Aorta (tissue), 5 donors: ENCODE data around the gene ZNF415. TPM values are rescaled to one million over a fixed set of nuclear protein-coding genes. Genes with fewer than 3 reads are reported as not detected.
"Not testable (repeated sequence)": the region's sequence is repeated elsewhere in the genome, so short reads cannot be mapped to it uniquely, and the experiment has no call there.

Experiments used
- ATAC-seq: fragments of 200-7000 bp; cut with Tn5 transposase; one replicate; pipeline ENCODE4 v1.9.1; 2022; ENCODE audit warnings: moderate library complexity; ENCODE audit not compliant: low FRiP score
- DNase-seq, 2 donors: peaks; one replicate each; pipeline ENCODE4 v3.0.0-alpha.2; 2020
- H3K27ac ChIP-seq, 2 donors: one replicate each; pipeline ENCODE4 v1.5.1; 2013; ENCODE audit warnings: low read length in 2 of 2, mild to moderate bottlenecking in 2 of 2, moderate library complexity in 2 of 2, control low read depth in 1 of 2, inconsistent platforms in 1 of 2, low read depth in 1 of 2
- H3K27me3 ChIP-seq, 2 donors: one replicate each; pipeline ENCODE4 v1.6.1; 2013; ENCODE audit warnings: control low read depth in 1 of 2, low read length in 1 of 2, mild to moderate bottlenecking in 1 of 2, moderate library complexity in 1 of 2; ENCODE audit not compliant: insufficient read depth in 2 of 2, control insufficient read depth in 1 of 2
- H3K36me3 ChIP-seq, 2 donors: one replicate each; pipeline ENCODE4 v1.6.1; 2013; ENCODE audit warnings: control low read depth in 1 of 2, low read length in 1 of 2, mild to moderate bottlenecking in 1 of 2; ENCODE audit not compliant: insufficient read depth in 2 of 2, control insufficient read depth in 1 of 2
- H3K4me1 ChIP-seq, 2 donors: one replicate each; pipeline ENCODE4 v1.6.1; 2013; ENCODE audit warnings: low read length in 2 of 2, control low read depth in 1 of 2, mild to moderate bottlenecking in 1 of 2, moderate library complexity in 1 of 2; ENCODE audit not compliant: insufficient read depth in 2 of 2, control insufficient read depth in 1 of 2
- H3K4me3 ChIP-seq, 2 donors: one replicate each; pipeline ENCODE4 v1.5.1; 2013; ENCODE audit warnings: low read length in 2 of 2, control low read depth in 1 of 2, mild to moderate bottlenecking in 1 of 2
- H3K9me3 ChIP-seq: one replicate; pipeline ENCODE4 v1.6.1; 2013; ENCODE audit warnings: mild to moderate bottlenecking, low read length; ENCODE audit not compliant: control insufficient read depth
- WGBS, 2 donors: extraction: QIAGEN DNeasy Blood & Tissue Kit; methylation state at CpG; one replicate each; pipeline ENCODE4 v1.1.7; 2013; 5-methylcytosine and 5-hydroxymethylcytosine counted together
- intact Hi-C, 2 donors: fragments of 100-400 bp; cut with DNase I; formaldehyde crosslinking; loops; one replicate each; pipeline versions ENCODE4 v1.14.2 to v1.15.0; 2022
- polyA plus RNA-seq, 2 donors: library from polyadenylated mRNA; stranded (reverse); fragments of 200-250 nt; gene quantifications; one replicate each; pipeline ENCODE4 v1.2.3, GENCODE V29; 2013
- total RNA-seq, 2 donors: library from RNA; stranded (reverse); fragmentation: NEBNext Ultra II Directional; extraction: Animal tissue kit (Norgen Biotek cat#: 25700); gene quantifications; one replicate each; pipeline ENCODE4 v1.2.1, GENCODE V29; 2021
- donor health status: healthy with polysubstance abuse.
- donor health status: Bipolar disorder and iron deficiency.
- donor health status: DM: no; HTN: no; CAD: no.
- donor health status: DM: no; HTN: no; CAD: no.
- donor health status: DM: yes; HTN: yes; CAD: no.

Gene ZNF415
- total and polyA plus RNA-seq, 4 donors = 5.0 to 10.3 (median 8.9) TPM

DNA sequence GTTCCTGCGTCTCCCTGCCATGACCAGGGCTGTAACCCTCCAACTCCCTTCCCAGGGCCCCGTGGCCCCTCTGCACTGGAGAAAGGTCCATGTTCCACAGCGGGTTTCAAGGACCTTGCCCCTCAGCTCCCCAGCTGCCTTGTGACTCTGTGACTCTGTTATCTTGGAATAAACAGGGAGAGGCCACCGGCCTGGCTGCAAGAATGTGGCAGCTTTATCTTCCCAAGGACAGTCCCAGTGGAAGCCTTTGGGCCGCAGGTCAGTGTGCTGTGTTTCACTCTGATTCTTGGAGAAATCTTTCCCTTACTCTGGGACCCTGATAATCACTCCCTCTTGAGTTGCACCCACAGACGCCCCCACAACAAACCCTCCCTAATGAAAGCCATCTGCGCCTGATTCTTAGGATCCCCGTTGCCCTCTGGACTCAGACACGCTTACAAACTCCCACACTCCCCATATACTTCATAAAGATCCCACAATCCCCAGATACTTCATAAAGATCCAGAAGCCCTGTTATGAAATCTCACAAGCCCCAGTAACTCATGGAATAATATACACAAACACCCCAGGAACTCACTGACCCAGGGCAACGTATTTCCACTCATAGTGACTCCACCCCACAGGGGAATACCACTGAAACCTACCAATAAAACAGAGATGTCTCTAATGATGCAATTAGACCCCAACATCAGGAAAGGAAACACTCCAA is 35.6 kb downstream of the ZNF415 start:
- H3K36me3 ChIP-seq, DNase-seq, H3K4me1 ChIP-seq, H3K27me3 ChIP-seq, H3K27ac ChIP-seq, H3K9me3 ChIP-seq, ATAC-seq, intact Hi-C loops, H3K4me3 ChIP-seq: not testable (repeated sequence)
- 87 to 88% methylated on average over 4 of the region's 10 CpGs for WGBS, 2 donors

- 50 to 55% methylated on average over 3 to 4 of the region's 6 CpGs for WGBS, 2 donors
- ATAC-seq, H3K4me3 ChIP-seq, H3K9me3 ChIP-seq, intact Hi-C loops, H3K27me3 ChIP-seq, DNase-seq, H3K36me3 ChIP-seq, H3K27ac ChIP-seq, H3K4me1 ChIP-seq: not testable (repeated sequence)
These were observed 36.1 kb downstream of the ZNF415 start for GRCh38 chr19:53096579-53096978.

DNA sequence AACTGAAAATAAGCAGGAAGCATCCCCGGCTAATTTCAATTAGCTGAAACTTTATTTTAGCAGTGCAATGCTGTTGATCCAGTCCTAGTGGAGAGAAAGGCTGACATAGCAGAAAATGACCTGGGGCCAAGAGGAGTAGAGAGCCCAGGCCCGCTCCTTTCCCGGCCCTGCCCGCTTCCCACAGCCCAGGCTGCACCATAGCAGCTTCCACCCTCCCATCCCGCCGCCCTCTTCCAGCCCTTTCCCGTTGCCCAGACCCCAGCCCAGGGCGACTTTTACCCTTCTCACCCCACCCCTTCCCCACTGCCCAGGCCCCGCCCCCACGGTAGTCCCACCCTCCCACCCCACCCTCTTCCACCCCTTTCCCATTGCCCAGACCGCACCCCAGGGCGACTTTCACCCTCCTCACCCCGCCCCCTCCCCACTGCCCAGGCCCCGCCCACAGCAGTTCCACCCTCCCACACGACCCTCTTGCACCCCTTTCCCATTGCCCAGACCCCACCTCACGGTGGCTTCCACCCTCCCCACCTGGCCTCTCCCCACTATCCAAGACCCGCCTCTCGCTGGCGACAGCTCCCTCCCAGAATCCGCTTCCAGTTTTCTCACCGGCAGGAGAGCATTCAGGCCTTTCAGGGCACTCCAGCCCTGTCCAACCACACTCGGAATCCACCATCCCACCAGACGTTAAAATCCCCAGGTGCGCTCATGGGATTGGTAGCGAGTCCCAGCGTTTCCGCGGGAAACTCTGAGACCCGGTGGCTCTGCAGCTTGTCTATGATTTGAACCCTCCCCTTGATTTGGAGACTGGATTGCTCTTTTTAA is 37.7 kb downstream of the ZNF415 start:
- H3K27me3 ChIP-seq = no peaks in the 10 kb centered on the region
- DNase-seq = no peak
- peaks cover 2 to 7% of the 10 kb centered on the region in 2 donors for H3K36me3 ChIP-seq
- H3K9me3 ChIP-seq = no peaks in the 10 kb centered on the region
- intact Hi-C loops = no loop called here
- 57 to 59% methylated on average over 26 to 29 of the region's 29 CpGs for WGBS, 2 donors
- no peak overlapping the region for H3K4me3 ChIP-seq
- no peak for ATAC-seq
- H3K4me1 ChIP-seq = no peaks in the 10 kb centered on the region
- H3K27ac ChIP-seq = no peak overlapping the region

- intact Hi-C loops = no loop called here
- H3K36me3 ChIP-seq = peaks cover 3 to 7% of the 10 kb centered on the region in 2 donors
- no peaks in the 10 kb centered on the region for H3K4me1 ChIP-seq
- no peak overlapping the region for H3K27ac ChIP-seq
- no peaks in the 10 kb centered on the region for H3K9me3 ChIP-seq
- ATAC-seq (no peak), DNase-seq (no peak)
- H3K4me3 ChIP-seq = no peak overlapping the region
- WGBS, 2 donors = 2 to 97% methylated on average over 1 of the region's 1 CpG
- no peaks in the 10 kb centered on the region for H3K27me3 ChIP-seq
These were observed 40.0 kb downstream of the ZNF415 start for GRCh38 chr19:53092723-53093122.

GRCh38 chr19:53091413-53092254 is 41.1 kb downstream of the ZNF415 start:
- 80 to 84% methylated on average over 19 of the region's 19 CpGs for WGBS, 2 donors
- Histone ChIP-seq H3K9me3 (no peaks in the 10 kb centered on the region), H3K4me1 (no peaks in the 10 kb centered on the region), H3K36me3 (peaks cover 7 to 8% of the 10 kb centered on the region in 2 donors), H3K27me3 (no peaks in the 10 kb centered on the region), H3K4me3 (no peak overlapping the region), H3K27ac (no peak overlapping the region)
- no peak for ATAC-seq
- DNase-seq = no peak
- intact Hi-C loops = no loop called here

- WGBS, 2 donors = 91% methylated on average over 6 of the region's 6 CpGs
These were observed 44.6 kb downstream of the ZNF415 start for GRCh38 chr19:53088091-53088490.

GRCh38 chr19:53086949-53087348 is 45.8 kb downstream of the ZNF415 start:
- no peaks in the 10 kb centered on the region for H3K9me3 ChIP-seq
- intact Hi-C loops = no loop called here
- DNase-seq = no peak
- 64 to 70% methylated on average over 5 of the region's 5 CpGs for WGBS, 2 donors
- H3K27ac ChIP-seq = no peak overlapping the region
- H3K36me3 ChIP-seq = peaks cover 12 to 17% of the 10 kb centered on the region in 2 donors
- H3K27me3 ChIP-seq = no peaks in the 10 kb centered on the region
- no peak overlapping the region for H3K4me3 ChIP-seq
- ATAC-seq = no peak
- no peaks in the 10 kb centered on the region for H3K4me1 ChIP-seq

More at GRCh38 chr19:53088091-53088490, 44.6 kb downstream of the ZNF415 start:
- H3K4me1 ChIP-seq = no peaks in the 10 kb centered on the region
- no peaks in the 10 kb centered on the region for H3K27me3 ChIP-seq
- DNase-seq = no peak
- no peak overlapping the region for H3K27ac ChIP-seq
- H3K9me3 ChIP-seq = no peaks in the 10 kb centered on the region
- H3K4me3 ChIP-seq = no peak overlapping the region
- no peak for ATAC-seq
- peaks cover 10 to 16% of the 10 kb centered on the region in 2 donors for H3K36me3 ChIP-seq
- intact Hi-C loops = no loop called here

- Histone ChIP-seq H3K36me3 (peaks cover 8 to 16% of the 10 kb centered on the region in 2 donors), H3K27me3 (no peaks in the 10 kb centered on the region), H3K4me3 (no peak overlapping the region), H3K27ac (no peak overlapping the region), H3K9me3 (no peaks in the 10 kb centered on the region), H3K4me1 (no peaks in the 10 kb centered on the region)
- no peak for ATAC-seq
- 93 to 94% methylated on average over 7 of the region's 7 CpGs for WGBS, 2 donors
- DNase-seq = no peak
- intact Hi-C loops = no loop called here
These were observed 47.2 kb downstream of the ZNF415 start for GRCh38 chr19:53085496-53085895.
